ENCODE results near the gene CDH5. TPM values are rescaled to one million over a fixed set of nuclear protein-coding genes. Genes with fewer than 3 reads are reported as not detected.

The CDH5 gene
- total RNA-seq, 1 donor from 2014 or later = not detected

GRCh38 chr16:66421891-66422290 is 55.4 kb downstream of the CDH5 start:
- FAIRE-seq (no peak), DNase-seq (ENCODE audit: low read depth) (no peak)
- Histone ChIP-seq H3K4me3 (ENCODE audit: low read depth, low read length) (no peak overlapping the region), H3K27me3 (ENCODE audit: control insufficient read depth, insufficient read depth, low read length) (peaks cover 2% of the 10 kb centered on the region), H3K36me3 (ENCODE audit: control insufficient read depth, insufficient read depth, low read length) (no peaks in the 10 kb centered on the region)
- no peak for TF ChIP-seq CTCF (IDR thresholded peaks at IDR 0.05; ENCODE audit: insufficient read depth, low read length, severe bottlenecking)

GRCh38 chr16:66422366-66422765 is 55.9 kb downstream of the CDH5 start:
- no peak for TF ChIP-seq CTCF (IDR thresholded peaks at IDR 0.05; ENCODE audit: insufficient read depth, low read length, severe bottlenecking)
- Histone ChIP-seq H3K27me3 (ENCODE audit: control insufficient read depth, insufficient read depth, low read length) (peaks cover 2% of the 10 kb centered on the region), H3K36me3 (ENCODE audit: control insufficient read depth, insufficient read depth, low read length) (no peaks in the 10 kb centered on the region), H3K4me3 (ENCODE audit: low read depth, low read length) (no peak overlapping the region)
- DNase-seq (ENCODE audit: low read depth) (no peak), FAIRE-seq (no peak)

DNA sequence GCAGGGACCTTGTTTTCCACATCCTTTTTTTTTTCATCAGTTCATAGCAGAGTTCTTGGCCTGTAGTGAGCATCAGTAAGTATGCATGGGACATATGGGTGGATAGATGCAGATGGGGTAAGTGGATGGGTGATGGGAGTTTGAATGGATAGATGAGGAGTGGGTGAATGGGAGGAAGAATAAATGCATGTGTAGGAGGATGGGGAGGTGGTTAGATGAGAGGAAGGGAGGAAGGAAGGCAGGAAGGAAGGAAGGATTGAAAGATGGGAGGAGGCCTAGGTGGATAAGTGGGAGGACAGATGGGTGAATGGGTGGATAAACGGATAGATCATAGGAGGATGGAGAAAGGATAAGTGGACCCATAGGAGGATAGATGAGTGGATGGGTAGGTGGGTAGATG is 56.7 kb downstream of the CDH5 start:
- Histone ChIP-seq H3K4me3 (ENCODE audit: low read depth, low read length) (no peak overlapping the region), H3K27me3 (ENCODE audit: control insufficient read depth, insufficient read depth, low read length) (peaks cover 8% of the 10 kb centered on the region), H3K36me3 (ENCODE audit: control insufficient read depth, insufficient read depth, low read length) (no peaks in the 10 kb centered on the region)
- DNase-seq (ENCODE audit: low read depth) (no peak), FAIRE-seq (no peak)
- no peak for TF ChIP-seq CTCF (IDR thresholded peaks at IDR 0.05; ENCODE audit: insufficient read depth, low read length, severe bottlenecking)

GRCh38 chr16:66425651-66426050 is 59.2 kb downstream of the CDH5 start:
- H3K36me3 ChIP-seq (ENCODE audit: control insufficient read depth, insufficient read depth, low read length) = no peaks in the 10 kb centered on the region
- peaks cover 14% of the 10 kb centered on the region for H3K27me3 ChIP-seq (ENCODE audit: control insufficient read depth, insufficient read depth, low read length)
- H3K4me3 ChIP-seq (ENCODE audit: low read depth, low read length) = no peak overlapping the region
- DNase-seq (ENCODE audit: low read depth) (no peak), FAIRE-seq (no peak)
- TF ChIP-seq CTCF (IDR thresholded peaks at IDR 0.05; ENCODE audit: insufficient read depth, low read length, severe bottlenecking) = no peak

- DNase-seq (ENCODE audit: low read depth) = no peak
- Histone ChIP-seq H3K36me3 (ENCODE audit: control insufficient read depth, insufficient read depth, low read length) (no peaks in the 10 kb centered on the region), H3K4me3 (ENCODE audit: low read depth, low read length) (peak overlapping the region; percentile 30), H3K27me3 (ENCODE audit: control insufficient read depth, insufficient read depth, low read length) (peaks cover 14% of the 10 kb centered on the region)
- no peak for TF ChIP-seq CTCF (IDR thresholded peaks at IDR 0.05; ENCODE audit: insufficient read depth, low read length, severe bottlenecking)
- FAIRE-seq = no peak
Measured at GRCh38 chr16:66426112-66427035, 59.9 kb downstream of the CDH5 start.

All from bronchial epithelial cell (primary cell).